ENCODE data around the gene FKBP15. TPM values are rescaled to one million over a fixed set of nuclear protein-coding genes. Genes with fewer than 3 reads are reported as not detected.

The FKBP15 gene
- total RNA-seq, 1 experiment from 2014 or later, result 18.5 TPM

DNA sequence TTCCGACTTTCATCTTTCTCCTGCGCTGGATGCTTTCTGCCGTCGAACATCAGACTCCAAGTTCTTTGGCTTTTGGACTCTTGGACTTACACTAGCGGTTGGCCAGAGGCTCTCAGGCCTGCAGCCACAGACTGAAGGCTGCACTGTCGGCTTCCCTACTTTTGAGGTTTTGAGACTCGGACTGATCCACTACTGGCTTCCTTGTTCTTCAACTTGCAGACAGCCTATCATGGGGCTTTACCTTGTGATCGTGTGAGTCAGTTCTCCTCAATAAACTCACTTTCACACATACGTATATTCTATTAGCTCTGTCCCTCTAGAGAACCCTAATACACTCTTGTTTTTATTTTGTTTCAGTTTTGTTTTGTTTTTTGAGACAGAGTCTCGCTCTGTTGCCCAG, 10.3 kb downstream of the FKBP15 start:
- Histone ChIP-seq H3K23ac (ENCODE audit: insufficient read length, low read depth, low read length) (no peak overlapping the region), H3K79me1 (ENCODE audit: insufficient read depth, low read depth, low read length, poor library complexity, severe bottlenecking) (no peaks in the 10 kb centered on the region), H3K4me1 (ENCODE audit: insufficient read depth, low read length) (no peaks in the 10 kb centered on the region), H3K18ac (ENCODE audit: insufficient read length, low read depth, low read length) (no peak overlapping the region), H2BK5ac (ENCODE audit: insufficient read length, low read length) (no peak overlapping the region), H2BK12ac (ENCODE audit: insufficient read length, low read depth, low read length) (no peak overlapping the region), H4K8ac (replicated peaks; ENCODE audit: insufficient read length, low read depth, low read length) (no peak overlapping the region), H4K91ac (ENCODE audit: insufficient read length, low read depth, low read length) (no peak overlapping the region), H3K27ac (ENCODE audit: insufficient read length, low read depth, low read length) (no peak overlapping the region), H3K14ac (ENCODE audit: insufficient read depth, low read length) (no peak overlapping the region), H2AFZ (ENCODE audit: low read length) (no peak overlapping the region), H4K20me1 (ENCODE audit: control insufficient read depth, insufficient read depth, insufficient read length) (no peaks in the 10 kb centered on the region), H2BK20ac (ENCODE audit: low read depth, low read length, poor library complexity, severe bottlenecking) (no peak overlapping the region), H4K5ac (ENCODE audit: insufficient read length, low read depth, low read length) (no peak overlapping the region), H3K4ac (ENCODE audit: low read depth, low read length) (no peak overlapping the region), H2AK5ac (ENCODE audit: insufficient read length, low read length) (no peak overlapping the region), H3K4me2 (ENCODE audit: insufficient read depth, insufficient read length, low read length) (no peak overlapping the region), H2BK15ac (ENCODE audit: low read depth, low read length) (no peak overlapping the region), H3K9me3 (ENCODE audit: control insufficient read depth, low read depth, low read length) (no peaks in the 10 kb centered on the region), H3K56ac (ENCODE audit: insufficient read length, low read depth, low read length) (no peak overlapping the region), H3K23me2 (ENCODE audit: insufficient read length, low read depth, low read length, poor library complexity, severe bottlenecking) (no peaks in the 10 kb centered on the region), H3K27me3 (ENCODE audit: insufficient read depth, low read length) (no peaks in the 10 kb centered on the region), H3K9ac (ENCODE audit: extremely low read depth, insufficient read length, low read length) (no peak overlapping the region), H2BK120ac (ENCODE audit: low read depth, low read length, poor library complexity, severe bottlenecking) (no peak overlapping the region), H3T11ph (ENCODE audit: low read length) (no peak overlapping the region), H3K79me2 (ENCODE audit: insufficient read depth, low read length) (no peaks in the 10 kb centered on the region)
- Mint-ChIP-seq H3K27ac (peak overlapping the region in 1 of 3 experiments; percentile 61; a peak in 1 of 7 replicates), H3K4me1 (no peaks in the 10 kb centered on the region), H3K4me3 (no peak overlapping the region), H3K9me3 (no peaks in the 10 kb centered on the region), H3K27me3 (ENCODE audit: low read depth) (peaks cover 1% of the 10 kb centered on the region; the same call in 1 of the 2 replicates), H3K36me3 (ENCODE audit: insufficient read depth in 1 of 3, low read depth in 3 of 3) (peaks cover 3 to 21% (median 12%) of the 10 kb centered on the region in 3 experiments; a peak in 6 of 7 replicates)
- no CpG with 5 or more reads among the region's 10 CpGs for WGBS (ENCODE audit: extremely low coverage, insufficient read length, low lambda C conversion rate)
- TF ChIP-seq, protein P1, sequence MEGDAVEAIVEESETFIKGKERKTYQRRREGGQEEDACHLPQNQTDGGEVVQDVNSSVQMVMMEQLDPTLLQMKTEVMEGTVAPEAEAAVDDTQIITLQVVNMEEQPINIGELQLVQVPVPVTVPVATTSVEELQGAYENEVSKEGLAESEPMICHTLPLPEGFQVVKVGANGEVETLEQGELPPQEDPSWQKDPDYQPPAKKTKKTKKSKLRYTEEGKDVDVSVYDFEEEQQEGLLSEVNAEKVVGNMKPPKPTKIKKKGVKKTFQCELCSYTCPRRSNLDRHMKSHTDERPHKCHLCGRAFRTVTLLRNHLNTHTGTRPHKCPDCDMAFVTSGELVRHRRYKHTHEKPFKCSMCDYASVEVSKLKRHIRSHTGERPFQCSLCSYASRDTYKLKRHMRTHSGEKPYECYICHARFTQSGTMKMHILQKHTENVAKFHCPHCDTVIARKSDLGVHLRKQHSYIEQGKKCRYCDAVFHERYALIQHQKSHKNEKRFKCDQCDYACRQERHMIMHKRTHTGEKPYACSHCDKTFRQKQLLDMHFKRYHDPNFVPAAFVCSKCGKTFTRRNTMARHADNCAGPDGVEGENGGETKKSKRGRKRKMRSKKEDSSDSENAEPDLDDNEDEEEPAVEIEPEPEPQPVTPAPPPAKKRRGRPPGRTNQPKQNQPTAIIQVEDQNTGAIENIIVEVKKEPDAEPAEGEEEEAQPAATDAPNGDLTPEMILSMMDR (conservative IDR thresholded peaks at IDR 0.05), result no peak
- DNase-seq, result no peak
